K562 (cell line): ENCODE results near the gene LCA5L. TPM values are rescaled to one million over a fixed set of nuclear protein-coding genes. Genes with fewer than 3 reads are reported as not detected.

ENCODE experiments used
- ATF2 ChIP-seq: sonication (generic); formaldehyde crosslinking; IDR thresholded peaks from 2 replicates; pipeline ENCODE4 v1.8.1; 2022; ENCODE audit warnings: missing genetic modification reagents
- BACH1 ChIP-seq: fragments of 200-800 bp; sonication (Bioruptor generic); IDR thresholded peaks from 2 replicates; pipeline ENCODE4 v1.6.1; 2016; ENCODE audit warnings: missing genetic modification characterization, missing compliant biosample characterization
- CCNT2 ChIP-seq: IDR thresholded peaks from 2 replicates; pipeline ENCODE4 v1.6.1; 2011; ENCODE audit warnings: borderline replicate concordance, low read depth, mild to moderate bottlenecking, moderate library complexity, mixed read lengths, low read length; ENCODE audit not compliant: insufficient read length; ENCODE audit errors: extremely low read depth
- DEAF1 ChIP-seq: fragments of 450-650 bp; formaldehyde crosslinking; IDR thresholded peaks from 2 replicates; pipeline ENCODE4 v1.4.0; 2020; ENCODE audit warnings: mild to moderate bottlenecking, moderate library complexity
- HMBOX1 ChIP-seq: sonication (generic); IDR thresholded peaks from 2 replicates; pipeline ENCODE4 v1.6.1; 2016
- IFI16 ChIP-seq: fragments of 250-450 bp; sonication (Bioruptor Pico); IDR thresholded peaks from 2 replicates; pipeline ENCODE4 v2.1.2; 2022; ENCODE audit warnings: mild to moderate bottlenecking, inconsistent platforms
- KDM5B ChIP-seq: fragments of 200-600 bp; sonication (generic); IDR thresholded peaks from 2 replicates; pipeline ENCODE4 v1.6.1; 2012; ENCODE audit warnings: low read depth, mild to moderate bottlenecking, moderate library complexity, low read length, control low read depth, inconsistent platforms; ENCODE audit not compliant: insufficient replicate concordance
- NCOR1 ChIP-seq: fragments of 450-650 bp; IDR thresholded peaks from 2 replicates; pipeline ENCODE4 v1.6.1; 2016; ENCODE audit warnings: mild to moderate bottlenecking, moderate library complexity
- NR4A1 ChIP-seq, 2 experiments: fragments of 250-450 bp in 1 of 2; fragments of 450-650 bp in 1 of 2; sonication (Bioruptor Pico) in 1 of 2; IDR thresholded peaks; 2 replicates each; pipeline versions ENCODE4 v1.4.0 to v1.6.1; 2016 to 2020; ENCODE audit warnings: mild to moderate bottlenecking in 2 of 2, missing compliant biosample characterization in 1 of 2, missing genetic modification characterization in 1 of 2, moderate library complexity in 1 of 2
- PATZ1 ChIP-seq: fragments of 250-450 bp; sonication (Bioruptor Pico); IDR thresholded peaks from 2 replicates; pipeline ENCODE4 v1.5.0; 2020; ENCODE audit warnings: mild to moderate bottlenecking, borderline replicate concordance
- RBM34 ChIP-seq: fragments of 200-400 bp; formaldehyde crosslinking; IDR thresholded peaks from 2 replicates; pipeline ENCODE4 v1.6.1; 2018; ENCODE audit warnings: low read length, borderline replicate concordance; ENCODE audit not compliant: insufficient read depth
- SLC30A9 ChIP-seq: fragments of 250-450 bp; sonication (Bioruptor Pico); IDR thresholded peaks from 2 replicates; pipeline ENCODE4 v1.8.0; 2022; ENCODE audit warnings: mild to moderate bottlenecking, moderate library complexity
- TEAD4 ChIP-seq, 2 experiments: sonication (generic) in 1 of 2; formaldehyde crosslinking in 1 of 2; IDR thresholded peaks; 2 replicates each; pipeline versions ENCODE4 v1.6.1 to v1.8.0; 2012 to 2022; ENCODE audit warnings: borderline replicate concordance in 1 of 2, inconsistent platforms in 1 of 2, low read length in 1 of 2, mild to moderate bottlenecking in 1 of 2, missing genetic modification reagents in 1 of 2
- USF2 ChIP-seq: sonication (generic); formaldehyde crosslinking; IDR thresholded peaks from 2 replicates; pipeline ENCODE4 v1.5.0; 2020; ENCODE audit warnings: missing genetic modification reagents
- ZBTB12 ChIP-seq: fragments of 250-450 bp; sonication (Bioruptor Pico); IDR thresholded peaks from 2 replicates; pipeline ENCODE4 v1.4.0; 2020
- ZFP1 ChIP-seq: fragments of 450-650 bp; formaldehyde crosslinking; IDR thresholded peaks from 2 replicates; pipeline ENCODE4 v1.4.0; 2020; ENCODE audit warnings: mild to moderate bottlenecking, mixed read lengths
- ZFX ChIP-seq: sonication (generic); formaldehyde crosslinking; IDR thresholded peaks from 2 replicates; pipeline ENCODE4 v1.8.0; 2022; ENCODE audit warnings: mild to moderate bottlenecking, missing genetic modification reagents, moderate library complexity
- ZNF76 ChIP-seq: fragments of 250-450 bp; sonication (Bioruptor Pico); IDR thresholded peaks from 2 replicates; pipeline ENCODE4 v1.4.0; 2020; ENCODE audit warnings: mild to moderate bottlenecking, moderate library complexity, borderline replicate concordance
- polyA plus RNA-seq, 8 experiments: library from polyadenylated mRNA; depleted of rRNA in 4 of 8; stranded (reverse) in 5 of 8; unstranded in 3 of 8; fragments of >200 nt; fragmentation: Nextera tagmentation in 2 of 8; fragmentation: Illumina TruSeq in 1 of 8; extraction: Ambion mirVana in 2 of 8; extraction: Trizol in 1 of 8; gene quantifications; 2 replicates each; pipeline versions ENCODE4 v1.2.1 to v1.2.3, GENCODE V29; 2011 to 2014; ENCODE audit warnings: inconsistent platforms in 1 of 8, missing spikeins in 1 of 8
- total RNA-seq, 7 experiments: library from RNA; depleted of rRNA in 6 of 7; stranded (reverse); fragments of >200 nt in 6 of 7; fragmentation: Illumina TruSeq in 2 of 7; extraction: Trizol in 2 of 7; gene quantifications; 2 replicates each; pipeline versions ENCODE4 v1.2.1 to v1.2.3, GENCODE V29; 2011 to 2021; ENCODE audit warnings: low replicate concordance in 1 of 7

The LCA5L gene
- total and polyA plus RNA-seq, 9 of the 15 experiments (the other 6 are each of a cell fraction or from before 2014, with no cell fraction given), result 1.8 to 4.9 (median 3.8) TPM

- no peak for TF ChIP-seq NR4A1 (CRISPR knock-in tag; IDR thresholded peaks at IDR 0.05)
- TF ChIP-seq NR4A1 (tag; IDR thresholded peaks at IDR 0.05), result no peak
- no peak; the same call in 1 of the 2 replicates for TF ChIP-seq ATF2 (CRISPR knock-in tag)
- no peak for TF ChIP-seq ZFP1
- TF ChIP-seq BACH1 (tag), result no peak
- TF ChIP-seq RBM34, result no peak
- TF ChIP-seq ZNF76, result no peak
- no peak for TF ChIP-seq IFI16
- no peak for TF ChIP-seq HMBOX1
- TF ChIP-seq USF2 (CRISPR knock-in tag), result no peak
- TF ChIP-seq TEAD4 (IDR thresholded peaks at IDR 0.05; ENCODE audit: low read length), result no peak
- no peak for TF ChIP-seq TEAD4 (CRISPR knock-in tag; IDR thresholded peaks at IDR 0.05; ENCODE audit: borderline replicate concordance)
- TF ChIP-seq KDM5B, result no peak
- no peak for TF ChIP-seq ZBTB12 (CRISPR knock-in tag)
- no peak; the same call in 1 of the 2 replicates for TF ChIP-seq NCOR1
- no peak for TF ChIP-seq PATZ1
- TF ChIP-seq SLC30A9, result no peak
- no peak for TF ChIP-seq CCNT2
- no peak for TF ChIP-seq DEAF1
- no peak for TF ChIP-seq ZFX (CRISPR knock-in tag)
Measured at GRCh38 chr21:39452207-39452969, 6.8 kb upstream of the LCA5L start (continued).
